A673 (cell line): ENCODE measurements around the gene CLTB. TPM values are rescaled to one million over a fixed set of nuclear protein-coding genes. Genes with fewer than 3 reads are reported as not detected.

ENCODE experiments used
- BruUV-seq: library from RNA; stranded (reverse); fragments of 400-500 nt; replicated peaks from 2 replicates; lab custom pipeline; 2021; lab: Mats Ljungman, UMichigan
- CTCF ChIA-PET: fragments of 300-600 bp; sonication (Branson Sonifier 250); formaldehyde crosslinking; loops from one replicate; lab custom pipeline; 2022; ENCODE audit warnings: antibody characterized with exemption; lab: Charles Lee
- POLR2A ChIA-PET: fragments of 300-600 bp; sonication (Branson Sonifier 250); formaldehyde crosslinking; loops from one replicate; lab custom pipeline; 2022; ENCODE audit warnings: antibody characterized with exemption; ENCODE audit not compliant: low non-redundant PET; lab: Charles Lee
- DNase-seq: peaks from one replicate; pipeline ENCODE4 v3.0.0-alpha.2; 2015; ENCODE audit warnings: low spot score
- H3K27ac ChIP-seq: fragments of 200-600 bp; sonication (generic); 2 replicates; pipeline ENCODE4 v1.5.1; 2016; ENCODE audit warnings: mixed run types, low read depth, mild to moderate bottlenecking, mixed read lengths, antibody characterized with exemption, low read length; ENCODE audit not compliant: poor library complexity, severe bottlenecking
- H3K27me3 ChIP-seq: fragments of 200-600 bp; sonication (generic); replicated peaks from 2 replicates; pipeline ENCODE4 v1.6.1; 2017; ENCODE audit warnings: mixed run types, low read depth, mild to moderate bottlenecking, mixed read lengths, antibody characterized with exemption, low read length; ENCODE audit not compliant: insufficient read depth, poor library complexity
- H3K36me3 ChIP-seq: fragments of 200-600 bp; sonication (generic); 2 replicates; pipeline ENCODE4 v1.6.1; 2016; ENCODE audit warnings: mixed run types, mild to moderate bottlenecking, mixed read lengths, antibody characterized with exemption, low read length; ENCODE audit not compliant: insufficient read depth, poor library complexity, severe bottlenecking
- H3K4me1 ChIP-seq: fragments of 200-600 bp; sonication (generic); 2 replicates; pipeline ENCODE4 v1.6.1; 2017; ENCODE audit warnings: mixed run types, mild to moderate bottlenecking, mixed read lengths, antibody characterized with exemption, low read length; ENCODE audit not compliant: insufficient read depth, poor library complexity, severe bottlenecking
- H3K4me3 ChIP-seq: fragments of 200-600 bp; sonication (generic); 2 replicates; pipeline ENCODE4 v1.5.1; 2016; ENCODE audit warnings: low read depth, mixed run types, mild to moderate bottlenecking, mixed read lengths, low read length; ENCODE audit not compliant: poor library complexity, severe bottlenecking
- H3K9me3 ChIP-seq: fragments of 200-600 bp; sonication (generic); 2 replicates; pipeline ENCODE4 v1.6.1; 2016; ENCODE audit warnings: mixed run types, low read depth, mild to moderate bottlenecking, mixed read lengths, antibody characterized with exemption, low read length; ENCODE audit not compliant: poor library complexity, severe bottlenecking
- EZH2 ChIP-seq: fragments of 200-600 bp; sonication (generic); IDR thresholded peaks from 2 replicates; pipeline ENCODE4 v1.6.1; 2017; ENCODE audit warnings: borderline replicate concordance, low read depth, mild to moderate bottlenecking, mixed read lengths, antibody characterized with exemption, low read length; ENCODE audit not compliant: poor library complexity, severe bottlenecking
- intact Hi-C: fragments of 100-400 bp; cut with micrococcal nuclease; formaldehyde crosslinking; loops from one replicate; pipeline ENCODE4 v1.10.0; 2022; ENCODE audit not compliant: unreplicated experiment
- total RNA-seq: library from RNA; stranded (reverse); gene quantifications from 2 replicates; pipeline ENCODE4 v1.2.3, GENCODE V29; 2021
- TF ChIP-seq, protein P1 (sequence below): fragments of 300-800, 200-600 bp; sonication (generic); conservative IDR thresholded peaks from 2 replicates; pipeline ENCODE4 v1.5.1; 2017; ENCODE audit warnings: low read depth, mild to moderate bottlenecking, antibody characterized with exemption, low read length, moderate library complexity, mixed read lengths

CLTB gene
- total RNA-seq, 1 experiment from 2014 or later: 61.8 TPM

DNA sequence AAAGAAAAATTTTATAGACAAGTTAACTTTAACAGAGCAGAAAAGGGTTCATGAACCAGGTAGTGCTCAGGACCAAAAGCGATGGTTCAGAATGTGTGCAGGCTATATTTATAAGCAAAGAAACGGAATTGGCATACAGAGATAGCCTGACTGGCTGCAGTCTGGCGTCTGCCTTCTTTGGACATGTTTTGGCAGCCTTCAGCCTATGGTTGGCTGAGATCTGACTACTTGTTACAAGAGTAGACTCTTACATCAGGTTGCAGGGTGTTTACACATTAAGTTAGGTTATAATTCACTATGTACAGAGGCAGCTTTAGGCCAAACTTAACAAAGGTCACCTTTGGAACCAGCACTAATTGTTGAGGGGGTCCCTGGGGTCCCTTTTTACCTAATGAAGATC lies 34.9 kb downstream of the CLTB start:
- H3K27ac ChIP-seq: no peak overlapping the region
- TF ChIP-seq EZH2: no peak
- TF ChIP-seq, protein P1, sequence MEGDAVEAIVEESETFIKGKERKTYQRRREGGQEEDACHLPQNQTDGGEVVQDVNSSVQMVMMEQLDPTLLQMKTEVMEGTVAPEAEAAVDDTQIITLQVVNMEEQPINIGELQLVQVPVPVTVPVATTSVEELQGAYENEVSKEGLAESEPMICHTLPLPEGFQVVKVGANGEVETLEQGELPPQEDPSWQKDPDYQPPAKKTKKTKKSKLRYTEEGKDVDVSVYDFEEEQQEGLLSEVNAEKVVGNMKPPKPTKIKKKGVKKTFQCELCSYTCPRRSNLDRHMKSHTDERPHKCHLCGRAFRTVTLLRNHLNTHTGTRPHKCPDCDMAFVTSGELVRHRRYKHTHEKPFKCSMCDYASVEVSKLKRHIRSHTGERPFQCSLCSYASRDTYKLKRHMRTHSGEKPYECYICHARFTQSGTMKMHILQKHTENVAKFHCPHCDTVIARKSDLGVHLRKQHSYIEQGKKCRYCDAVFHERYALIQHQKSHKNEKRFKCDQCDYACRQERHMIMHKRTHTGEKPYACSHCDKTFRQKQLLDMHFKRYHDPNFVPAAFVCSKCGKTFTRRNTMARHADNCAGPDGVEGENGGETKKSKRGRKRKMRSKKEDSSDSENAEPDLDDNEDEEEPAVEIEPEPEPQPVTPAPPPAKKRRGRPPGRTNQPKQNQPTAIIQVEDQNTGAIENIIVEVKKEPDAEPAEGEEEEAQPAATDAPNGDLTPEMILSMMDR: no peak
- peaks cover 40% of the 10 kb centered on the region for H3K36me3 ChIP-seq
- H3K27me3 ChIP-seq: no peaks in the 10 kb centered on the region
- BruUV-seq: no TSS peak
- no peak for DNase-seq
- no peaks in the 10 kb centered on the region for H3K9me3 ChIP-seq
- H3K4me1 ChIP-seq: no peaks in the 10 kb centered on the region
- CTCF ChIA-PET: no interaction called here
- POLR2A ChIA-PET: no interaction called here
- H3K4me3 ChIP-seq: no peak overlapping the region
- intact Hi-C loops: no loop called here

DNA sequence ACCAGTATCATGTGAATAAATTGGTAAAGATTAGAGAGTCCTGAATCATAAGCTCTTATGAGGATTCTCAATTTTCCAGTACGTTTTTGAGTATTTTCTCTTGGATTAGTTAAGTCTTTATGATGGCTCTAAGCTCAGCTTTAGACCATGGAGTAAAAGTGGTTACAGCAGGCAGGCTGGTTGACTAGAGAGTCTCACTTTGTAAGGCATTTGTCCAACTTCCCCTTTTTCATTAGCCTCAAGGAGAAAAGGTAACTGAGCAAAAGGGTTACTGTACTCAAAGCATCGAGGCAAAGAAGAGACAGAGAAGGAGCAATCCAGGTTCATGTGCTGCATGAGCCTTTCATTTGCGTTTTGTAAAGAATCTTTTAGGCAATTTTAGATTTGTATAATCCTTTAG lies 36.5 kb downstream of the CLTB start:
- Histone ChIP-seq H3K9me3 (no peaks in the 10 kb centered on the region), H3K4me3 (no peak overlapping the region), H3K4me1 (no peaks in the 10 kb centered on the region), H3K27me3 (no peaks in the 10 kb centered on the region), H3K27ac (no peak overlapping the region), H3K36me3 (peaks cover 26% of the 10 kb centered on the region)
- CTCF ChIA-PET: no interaction called here
- BruUV-seq: no TSS peak
- TF ChIP-seq EZH2: no peak
- TF ChIP-seq, protein P1: no peak
- POLR2A ChIA-PET: no interaction called here
- intact Hi-C loops: no loop called here
- DNase-seq: no peak

DNA sequence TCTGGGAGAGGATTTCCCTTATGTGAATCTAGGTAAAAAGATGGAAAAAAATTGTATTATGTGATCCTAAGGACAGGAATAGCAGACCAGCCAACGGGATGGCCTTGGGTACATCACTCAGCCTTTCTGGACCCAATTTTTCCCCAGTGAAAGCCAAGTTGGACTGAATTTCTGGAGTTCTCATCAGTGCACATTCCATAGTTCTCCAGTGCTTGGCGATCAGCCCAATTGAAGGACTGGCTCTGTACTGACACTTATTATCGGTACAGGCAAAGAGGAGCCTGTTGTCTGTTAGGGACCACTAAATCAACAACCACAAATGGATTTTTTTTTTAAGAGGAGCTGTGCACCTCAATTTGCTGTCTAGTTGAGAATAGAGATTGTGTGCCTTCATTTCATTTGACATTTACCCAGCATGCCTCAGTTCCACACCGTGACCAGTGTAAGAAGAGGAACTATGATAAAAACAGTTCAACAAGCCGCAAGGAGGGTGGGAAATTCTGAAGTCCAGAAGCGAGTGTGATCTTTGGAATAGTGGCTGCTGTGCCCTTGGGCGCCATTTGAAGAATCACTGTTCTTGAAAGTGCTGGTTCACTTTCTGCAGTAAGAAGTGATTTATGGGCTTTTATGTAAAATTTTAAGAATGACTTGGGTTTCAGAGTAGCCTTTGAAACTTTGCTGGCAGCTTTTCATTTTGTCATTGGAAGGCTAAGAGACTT lies 43.1 kb downstream of the CLTB start:
- Histone ChIP-seq H3K4me1 (no peaks in the 10 kb centered on the region), H3K9me3 (no peaks in the 10 kb centered on the region), H3K27me3 (no peaks in the 10 kb centered on the region), H3K4me3 (no peak overlapping the region), H3K36me3 (no peaks in the 10 kb centered on the region), H3K27ac (no peak overlapping the region)
- intact Hi-C loops: no loop called here
- no peak for TF ChIP-seq EZH2
- TF ChIP-seq, protein P1: no peak
- TSS peak; percentile 8 for BruUV-seq
- CTCF ChIA-PET: no interaction called here
- DNase-seq: no peak
- POLR2A ChIA-PET: no interaction called here
